BJ (cell line): Measurements from ENCODE around the gene TCF15. TPM values are rescaled to one million over a fixed set of nuclear protein-coding genes. Genes with fewer than 3 reads are reported as not detected.

Source experiments
- CTCF ChIA-PET: fragments of 350-600 bp; formaldehyde crosslinking; extraction: SDS; loops from one replicate; lab custom pipeline; 2021; ENCODE audit warnings: antibody characterized with exemption, inconsistent platforms; lab: Yijun Ruan, JAX
- POLR2A ChIA-PET: fragments of 300-600 bp; sonication (Branson Sonifier 250); formaldehyde crosslinking; extraction: SDS; loops from one replicate; lab custom pipeline; 2021; ENCODE audit warnings: antibody characterized with exemption; lab: Charles Lee
- DNase-seq: peaks from one replicate; pipeline ENCODE4 v3.0.0-alpha.2; 2011; ENCODE audit warnings: low read depth
- H3K27me3 ChIP-seq: 2 replicates; pipeline ENCODE4 v1.6.0; 2011; ENCODE audit warnings: low read length; ENCODE audit not compliant: control insufficient read depth, insufficient read depth
- H3K36me3 ChIP-seq: 2 replicates; pipeline ENCODE4 v1.5.1; 2011; ENCODE audit warnings: low read length; ENCODE audit not compliant: control insufficient read depth, insufficient read depth
- H3K4me3 ChIP-seq: 2 replicates; pipeline ENCODE4 v1.5.1; 2011; ENCODE audit warnings: low read depth, mild to moderate bottlenecking, control low read depth, low read length
- polyA plus RNA-seq: library from polyadenylated mRNA; depleted of rRNA; stranded (reverse); fragments of >200 nt; gene quantifications from 2 replicates; pipeline ENCODE4 v1.2.3, GENCODE V29; 2011
- TF ChIP-seq, protein P1 (sequence below): IDR thresholded peaks from 2 replicates; pipeline ENCODE4 v1.5.1; 2011; ENCODE audit warnings: low read depth, mild to moderate bottlenecking, control low read depth, inconsistent platforms, low read length, moderate library complexity; ENCODE audit not compliant: insufficient read depth

TCF15 gene
- polyA plus RNA-seq, 1 experiment: not detected

- Histone ChIP-seq H3K36me3 (peaks cover 7% of the 10 kb centered on the region), H3K4me3 (no peak overlapping the region), H3K27me3 (no peaks in the 10 kb centered on the region)
- TF ChIP-seq, protein P1, sequence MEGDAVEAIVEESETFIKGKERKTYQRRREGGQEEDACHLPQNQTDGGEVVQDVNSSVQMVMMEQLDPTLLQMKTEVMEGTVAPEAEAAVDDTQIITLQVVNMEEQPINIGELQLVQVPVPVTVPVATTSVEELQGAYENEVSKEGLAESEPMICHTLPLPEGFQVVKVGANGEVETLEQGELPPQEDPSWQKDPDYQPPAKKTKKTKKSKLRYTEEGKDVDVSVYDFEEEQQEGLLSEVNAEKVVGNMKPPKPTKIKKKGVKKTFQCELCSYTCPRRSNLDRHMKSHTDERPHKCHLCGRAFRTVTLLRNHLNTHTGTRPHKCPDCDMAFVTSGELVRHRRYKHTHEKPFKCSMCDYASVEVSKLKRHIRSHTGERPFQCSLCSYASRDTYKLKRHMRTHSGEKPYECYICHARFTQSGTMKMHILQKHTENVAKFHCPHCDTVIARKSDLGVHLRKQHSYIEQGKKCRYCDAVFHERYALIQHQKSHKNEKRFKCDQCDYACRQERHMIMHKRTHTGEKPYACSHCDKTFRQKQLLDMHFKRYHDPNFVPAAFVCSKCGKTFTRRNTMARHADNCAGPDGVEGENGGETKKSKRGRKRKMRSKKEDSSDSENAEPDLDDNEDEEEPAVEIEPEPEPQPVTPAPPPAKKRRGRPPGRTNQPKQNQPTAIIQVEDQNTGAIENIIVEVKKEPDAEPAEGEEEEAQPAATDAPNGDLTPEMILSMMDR: no peak
- POLR2A ChIA-PET: no interaction called here
- CTCF ChIA-PET: interaction anchor here (1.3 to 3.0 kb wide), 2 partner anchors 9 to 13 kb away, joined by 6 to 11 read pairs; no protein-coding TSS in a partner anchor
- DNase-seq: no peak
These were observed 44.3 kb upstream of the TCF15 start for GRCh38 chr20:654417-654750.

- Histone ChIP-seq H3K4me3 (peak overlapping the region; percentile 69), H3K27me3 (no peaks in the 10 kb centered on the region), H3K36me3 (peaks cover 9% of the 10 kb centered on the region)
- ChIA-PET POLR2A (no interaction called here), CTCF (interaction anchor here (1.3 to 3.0 kb wide), 2 partner anchors 8 to 13 kb away, joined by 6 to 11 read pairs; no protein-coding TSS in a partner anchor)
- TF ChIP-seq, protein P1: no peak
- DNase-seq: no peak
These were observed 43.7 kb upstream of the TCF15 start for GRCh38 chr20:653590-654416.

GRCh38 chr20:653110-653589, 43.0 kb upstream of the TCF15 start, which contains the start of gene SRXN1:
TSS of gene SRXN1 (minus strand) at chr20:653200. CDS start at chr20:653185, 15 bp downstream.
- DNase-seq: peak; percentile 36
- TF ChIP-seq, protein P1: peak; percentile 38
- no peaks in the 10 kb centered on the region for H3K27me3 ChIP-seq
- ChIA-PET CTCF (interaction anchor here (0.9 to 2.3 kb wide), 3 partner anchors 8 to 86 kb away, joined by 3 to 17 read pairs (median 5); no protein-coding TSS in a partner anchor), POLR2A (interaction anchor here (0.6 kb wide), 1 partner anchor 613 kb away, joined by 4 read pairs; no protein-coding TSS in a partner anchor)
- H3K36me3 ChIP-seq: peaks cover 14% of the 10 kb centered on the region
- peak within 1 kb of the TSS; percentile 69 for H3K4me3 ChIP-seq

GRCh38 chr20:652615-653109, 42.6 kb upstream of the TCF15 start:
- POLR2A ChIA-PET: interaction anchor here (0.6 kb wide), 1 partner anchor 614 kb away, joined by 4 read pairs; no protein-coding TSS in a partner anchor
- DNase-seq: no peak
- TF ChIP-seq, protein P1: no peak
- Histone ChIP-seq H3K27me3 (no peaks in the 10 kb centered on the region), H3K36me3 (peaks cover 19% of the 10 kb centered on the region), H3K4me3 (peak overlapping the region; percentile 69)
- CTCF ChIA-PET: interaction anchor here (0.6 to 2.3 kb wide), 5 partner anchors 9 to 86 kb away, joined by 3 to 17 read pairs (median 3); no protein-coding TSS in a partner anchor
